SK-N-MC (cell line): ENCODE results near the gene CCND1.

ENCODE experiments used
- EZH2 ChIP-seq: fragments of 200-600 bp; sonication (generic); IDR thresholded peaks from one replicate; pipeline ENCODE4 v1.6.1; 2017; ENCODE audit warnings: antibody characterized with exemption
- FOXP2 ChIP-seq: optimal IDR thresholded peaks from 2 replicates; pipeline ENCODE3; 2011; ENCODE audit warnings: mild to moderate bottlenecking, moderate library complexity; ENCODE audit not compliant: insufficient read depth; ENCODE audit errors: extremely low read length, control extremely low read depth
- POLR2AphosphoS5 ChIP-seq: IDR thresholded peaks from 2 replicates; pipeline ENCODE4 v1.6.1; 2012; ENCODE audit warnings: mild to moderate bottlenecking, low read depth, low read length, borderline replicate concordance

GRCh38 chr11:69700278-69701140 lies 59.6 kb downstream of the CCND1 start:
- no peak for TF ChIP-seq EZH2
- TF ChIP-seq POLR2AphosphoS5, result no peak
- no peak for TF ChIP-seq FOXP2
